GM19240 (cell line): ENCODE measurements around the gene LRRC8B.
"Not testable (repeated sequence)": the region's sequence is repeated elsewhere in the genome, so short reads cannot be mapped to it uniquely, and the experiment has no call there.

Experiments
- DNase-seq: peaks from one replicate; pipeline ENCODE4 v3.0.0; 2011; ENCODE audit warnings: low spot score; ENCODE audit not compliant: insufficient read length

LRRC8B gene

GRCh38 chr1:89523572-89524368 lies 859 bp upstream of the LRRC8B start:
- no peak for DNase-seq

GRCh38 chr1:89525169-89525855 lies 683 bp downstream of the LRRC8B start:
- no peak for DNase-seq

- no peak for DNase-seq
Observed at GRCh38 chr1:89527256-89527655, 2.6 kb downstream of the LRRC8B start.

GRCh38 chr1:89527750-89528381 lies 3.2 kb downstream of the LRRC8B start:
- no peak for DNase-seq

- no peak for DNase-seq
Observed at GRCh38 chr1:89528382-89528780, 3.8 kb downstream of the LRRC8B start.

- DNase-seq = no peak
Observed at GRCh38 chr1:89529196-89529595, 4.6 kb downstream of the LRRC8B start.

GRCh38 chr1:89530444-89531089 lies 5.9 kb downstream of the LRRC8B start:
- DNase-seq = no peak

GRCh38 chr1:89531480-89532139 lies 7.0 kb downstream of the LRRC8B start:
- DNase-seq = no peak

- no peak for DNase-seq
Observed at GRCh38 chr1:89532228-89532627, 7.6 kb downstream of the LRRC8B start.

- DNase-seq = no peak
Observed at GRCh38 chr1:89532866-89533265, 8.2 kb downstream of the LRRC8B start.

- no peak for DNase-seq
Observed at GRCh38 chr1:89535537-89535936, 10.9 kb downstream of the LRRC8B start.

GRCh38 chr1:89536555-89537341 lies 12.1 kb downstream of the LRRC8B start:
- no peak for DNase-seq

- no peak for DNase-seq
Observed at GRCh38 chr1:89538361-89538760, 13.7 kb downstream of the LRRC8B start.

- DNase-seq = no peak
Observed at GRCh38 chr1:89539128-89539527, 14.5 kb downstream of the LRRC8B start.

GRCh38 chr1:89540406-89540970 lies 15.9 kb downstream of the LRRC8B start:
- DNase-seq = no peak

- DNase-seq = no peak
Observed at GRCh38 chr1:89542345-89542744, 17.7 kb downstream of the LRRC8B start.

GRCh38 chr1:89543632-89544031 lies 19.0 kb downstream of the LRRC8B start:
- DNase-seq = not testable (repeated sequence)

- no peak for DNase-seq
Observed at GRCh38 chr1:89545264-89546038, 20.8 kb downstream of the LRRC8B start.

GRCh38 chr1:89546082-89546889 lies 21.7 kb downstream of the LRRC8B start:
- DNase-seq = no peak
